GM18511 (cell line): ENCODE results near the gene ARRDC3.
"Not testable (repeated sequence)": the region's sequence is repeated elsewhere in the genome, so short reads cannot be mapped to it uniquely, and the experiment has no call there.

Experiments
- ATAC-seq: cut with Tn5 transposase; IDR thresholded peaks from one replicate; pipeline ENCODE4 v1.9.1; 2021; ENCODE audit warnings: mild to moderate bottlenecking, moderate library complexity; ENCODE audit not compliant: unreplicated experiment

Gene ARRDC3

GRCh38 chr5:91383027-91383955 lies at the start of gene ARRDC3:
ARRDC3 (minus strand) TSS chr5:91383317; CDS start chr5:91383092, 225 bp downstream.
- ATAC-seq: peak; percentile 55

GRCh38 chr5:91430949-91431348 lies 47.8 kb upstream of the ARRDC3 start:
- ATAC-seq: no peak

- ATAC-seq: no peak
Measured at GRCh38 chr5:91424638-91425436, 41.7 kb upstream of the ARRDC3 start.

- ATAC-seq: no peak
Measured at GRCh38 chr5:91423871-91424270, 40.8 kb upstream of the ARRDC3 start.

GRCh38 chr5:91420879-91421278 lies 37.8 kb upstream of the ARRDC3 start:
- ATAC-seq: no peak

GRCh38 chr5:91419571-91420537 lies 36.7 kb upstream of the ARRDC3 start:
- peak; percentile 58 for ATAC-seq

- no peak for ATAC-seq
Measured at GRCh38 chr5:91419136-91419535, 36.0 kb upstream of the ARRDC3 start.

GRCh38 chr5:91418158-91418557 lies 35.0 kb upstream of the ARRDC3 start:
- no peak for ATAC-seq

- ATAC-seq: no peak
Measured at GRCh38 chr5:91417219-91417618, 34.1 kb upstream of the ARRDC3 start.

- ATAC-seq: no peak
Measured at GRCh38 chr5:91416491-91416890, 33.4 kb upstream of the ARRDC3 start.

GRCh38 chr5:91409304-91409703 lies 26.2 kb upstream of the ARRDC3 start:
- no peak for ATAC-seq

GRCh38 chr5:91408710-91409109 lies 25.6 kb upstream of the ARRDC3 start:
- ATAC-seq: no peak

- ATAC-seq: no peak
Measured at GRCh38 chr5:91407204-91407603, 24.1 kb upstream of the ARRDC3 start.

GRCh38 chr5:91403438-91403837 lies 20.3 kb upstream of the ARRDC3 start:
- no peak for ATAC-seq

GRCh38 chr5:91401175-91401574 lies 18.1 kb upstream of the ARRDC3 start:
- ATAC-seq: no peak

- peak; percentile 82 for ATAC-seq
Measured at GRCh38 chr5:91397791-91398190, 14.7 kb upstream of the ARRDC3 start.

- ATAC-seq: no peak
Measured at GRCh38 chr5:91390268-91390667, 7.2 kb upstream of the ARRDC3 start.

- not testable (repeated sequence) for ATAC-seq
Measured at GRCh38 chr5:91389555-91389954, 6.4 kb upstream of the ARRDC3 start.

GRCh38 chr5:91388362-91388761 lies 5.2 kb upstream of the ARRDC3 start:
- ATAC-seq: no peak

- ATAC-seq: no peak
Measured at GRCh38 chr5:91386120-91386519, 3.0 kb upstream of the ARRDC3 start.

GRCh38 chr5:91385596-91385995 lies 2.5 kb upstream of the ARRDC3 start:
- ATAC-seq: not testable (repeated sequence)
